Activated CD4-positive, alpha-beta T cell treated with anti-CD3 and anti-CD28 coated beads, Interleukin-2, amount 10 ng/mL, durations not matched to agents 7 days and 5 days (primary cell): ENCODE measurements around the gene MAP3K7CL. TPM values are rescaled to one million over a fixed set of nuclear protein-coding genes. Genes with fewer than 3 reads are reported as not detected.

Experiments used
- CTCF ChIA-PET: fragments of 350-600 bp; sonication (Branson Sonifier 250); formaldehyde crosslinking; loops from one replicate; lab custom pipeline; 2021; ENCODE audit warnings: antibody characterized with exemption; lab: Charles Lee
- POLR2A ChIA-PET: fragments of 350-600 bp; sonication (Branson Sonifier 250); formaldehyde crosslinking; loops from one replicate; lab custom pipeline; 2021; ENCODE audit warnings: antibody characterized with exemption; lab: Charles Lee
- DNase-seq: peaks from one replicate; pipeline ENCODE4 v3.0.0-alpha.2; 2020
- H3K27ac Mint-ChIP-seq: one replicate; pipeline ENCODE4 v1.8.0; 2021; ENCODE audit warnings: mild to moderate bottlenecking, moderate library complexity, mixed read lengths
- H3K27me3 Mint-ChIP-seq: one replicate; pipeline ENCODE4 v1.8.0; 2021; ENCODE audit warnings: mixed read lengths
- H3K36me3 Mint-ChIP-seq: one replicate; pipeline ENCODE4 v1.8.0; 2021; ENCODE audit warnings: low read depth, mixed read lengths
- H3K4me1 Mint-ChIP-seq: one replicate; pipeline ENCODE4 v1.8.0; 2021; ENCODE audit warnings: mixed read lengths
- H3K4me3 Mint-ChIP-seq: one replicate; pipeline ENCODE4 v1.8.0; 2021; ENCODE audit warnings: mild to moderate bottlenecking, moderate library complexity, mixed read lengths
- H3K9me3 Mint-ChIP-seq: one replicate; pipeline ENCODE4 v1.8.0; 2021; ENCODE audit warnings: mixed read lengths
- total RNA-seq, 2 experiments: library from RNA; stranded (reverse); gene quantifications; one replicate each; pipeline ENCODE4 v1.2.3, GENCODE V29; 2021

MAP3K7CL gene
- total RNA-seq = 1 to 10 TPM; 5.0 to 6.6 TPM

DNA sequence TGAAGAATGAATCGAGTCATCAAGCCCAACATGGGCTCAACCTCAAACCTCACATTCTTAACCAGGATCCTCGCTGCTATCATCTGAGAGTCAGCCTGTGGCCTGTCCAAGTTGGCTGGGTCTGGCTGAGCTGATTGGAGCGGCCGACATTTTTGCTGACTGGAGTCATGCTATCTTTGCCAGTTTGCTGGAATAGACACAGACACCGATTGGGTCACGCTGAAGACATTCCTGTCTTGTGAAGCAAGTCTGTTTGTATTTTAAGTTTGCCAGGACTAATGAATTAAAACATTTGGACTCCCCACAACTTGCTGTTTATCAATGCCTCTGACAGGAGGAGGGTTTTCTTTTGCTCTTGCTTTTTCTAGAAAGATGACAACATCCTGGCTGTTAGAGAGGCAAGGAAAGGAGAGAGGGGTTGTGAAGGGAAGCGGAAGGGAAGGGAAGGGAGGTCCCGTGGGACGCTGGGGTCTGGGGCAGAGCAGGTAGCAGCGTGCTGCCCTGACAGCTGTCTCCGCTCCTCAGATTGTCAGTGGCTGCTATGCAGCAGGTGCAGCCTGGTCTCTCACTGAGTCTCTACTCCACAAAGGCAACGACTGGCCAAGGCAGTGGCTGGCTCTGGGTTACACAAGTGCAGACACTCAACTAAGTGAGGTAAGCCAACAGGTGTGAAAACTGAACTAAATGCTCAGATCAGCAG, at the start of gene MAP3K7CL:
Gene MAP3K7CL (plus strand): TSS at position 375 of the 700 bp plus-strand sequence. CDS start 2,701 bp downstream, outside the sequence.
- ChIA-PET CTCF (interaction anchor here (1.2 kb wide), 1 partner anchor 10 kb away, joined by 3 read pairs; no protein-coding TSS in a partner anchor), POLR2A (no interaction called here)
- no peak within 1 kb of the TSS for H3K4me3 Mint-ChIP-seq
- no peak for DNase-seq
- H3K27ac Mint-ChIP-seq = no peak within 1 kb of the TSS
- H3K27me3 Mint-ChIP-seq = peaks cover 3% of the 10 kb centered on the region
- no peaks in the 10 kb centered on the region for H3K36me3 Mint-ChIP-seq
- H3K9me3 Mint-ChIP-seq = no peaks in the 10 kb centered on the region
- H3K4me1 Mint-ChIP-seq = no peaks in the 10 kb centered on the region

DNA sequence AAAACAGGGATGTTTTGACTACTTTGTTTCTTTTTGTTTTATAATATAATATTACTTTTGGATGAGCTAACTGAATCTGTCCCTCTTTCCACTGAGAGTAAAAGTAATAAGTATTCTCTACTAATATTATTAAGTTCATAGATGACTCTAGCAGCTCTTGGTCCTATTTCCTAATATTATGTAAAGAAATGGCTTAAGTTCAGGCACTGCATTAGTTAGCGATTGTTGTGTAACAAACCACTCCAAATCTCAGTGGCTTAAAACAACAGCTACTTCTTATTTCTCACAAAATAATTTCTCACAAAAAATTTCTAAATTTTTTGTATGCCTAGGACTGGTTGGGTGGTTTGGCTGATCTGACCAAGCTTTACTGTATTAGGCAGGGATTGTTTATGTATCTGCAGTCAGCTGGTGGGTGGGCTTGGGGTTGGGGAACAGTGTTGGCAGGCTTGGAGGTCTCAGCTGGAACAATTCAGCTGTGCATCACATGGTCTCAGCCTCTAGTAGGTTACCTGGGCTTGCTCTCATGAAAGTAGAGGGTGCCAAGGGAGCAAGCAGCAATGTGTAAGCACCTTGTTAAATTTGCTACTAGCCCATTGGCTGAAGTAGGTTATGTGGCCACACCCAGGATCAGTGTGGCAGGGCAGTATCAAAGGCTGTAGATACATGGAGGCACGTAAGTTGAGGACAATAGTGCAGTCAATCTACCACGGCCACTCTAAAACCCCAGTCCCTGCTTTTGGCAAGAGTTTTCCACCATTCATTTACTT, 48.2 kb upstream of the MAP3K7CL start:
- DNase-seq = no peak
- Mint-ChIP-seq H3K27ac (peak overlapping the region; percentile 52), H3K27me3 (no peaks in the 10 kb centered on the region), H3K36me3 (peaks cover 4% of the 10 kb centered on the region), H3K4me3 (no peak overlapping the region), H3K4me1 (peaks cover 34% of the 10 kb centered on the region), H3K9me3 (no peaks in the 10 kb centered on the region)
- ChIA-PET CTCF (no interaction called here), POLR2A (no interaction called here)

DNA sequence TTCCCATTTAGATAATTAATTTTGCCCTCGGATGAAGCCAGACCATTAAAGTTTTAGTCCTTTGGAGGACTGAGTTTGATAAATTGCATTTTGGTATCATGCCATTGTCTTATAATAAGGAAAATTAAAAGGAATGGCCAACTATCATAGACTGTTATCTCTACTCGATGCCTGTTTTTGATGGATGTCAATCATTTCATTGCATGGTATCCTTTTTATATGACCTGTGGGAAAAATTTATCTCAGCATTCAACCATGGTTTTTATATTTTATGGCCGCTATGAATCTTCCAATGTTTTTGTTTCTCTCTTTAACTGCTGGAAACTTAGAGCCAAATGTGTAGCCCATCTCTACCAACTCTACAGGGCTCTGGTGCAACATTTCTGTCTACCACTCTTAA, 47.1 kb upstream of the MAP3K7CL start:
- Mint-ChIP-seq H3K4me3 (no peak overlapping the region), H3K27ac (no peak overlapping the region), H3K36me3 (peaks cover 4% of the 10 kb centered on the region), H3K9me3 (no peaks in the 10 kb centered on the region), H3K27me3 (no peaks in the 10 kb centered on the region), H3K4me1 (peaks cover 33% of the 10 kb centered on the region)
- ChIA-PET CTCF (no interaction called here), POLR2A (no interaction called here)
- no peak for DNase-seq

DNA sequence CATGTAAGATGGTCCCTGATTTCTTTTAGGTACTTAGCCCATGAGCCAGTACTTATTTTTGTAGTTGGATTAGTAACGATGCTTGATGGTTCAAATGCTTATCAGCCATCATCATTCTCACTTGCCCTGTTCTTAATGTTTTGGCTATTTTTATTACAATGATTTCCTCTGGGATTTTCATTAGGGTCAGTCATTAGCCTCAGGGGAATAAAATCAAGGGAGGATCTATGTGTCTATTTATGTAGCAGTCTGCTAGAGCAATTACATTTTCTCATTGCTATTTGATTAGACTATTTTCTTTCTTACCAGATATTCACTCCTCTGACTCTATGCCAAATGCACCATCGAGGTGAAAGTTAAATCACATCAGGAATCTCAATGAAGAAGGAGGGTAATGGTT, 46.1 kb upstream of the MAP3K7CL start:
- no peak for DNase-seq
- H3K4me3 Mint-ChIP-seq = no peak overlapping the region
- CTCF ChIA-PET = no interaction called here
- no peaks in the 10 kb centered on the region for H3K9me3 Mint-ChIP-seq
- H3K36me3 Mint-ChIP-seq = peaks cover 4% of the 10 kb centered on the region
- H3K27me3 Mint-ChIP-seq = no peaks in the 10 kb centered on the region
- H3K4me1 Mint-ChIP-seq = peaks cover 23% of the 10 kb centered on the region
- POLR2A ChIA-PET = no interaction called here
- H3K27ac Mint-ChIP-seq = no peak overlapping the region

DNA sequence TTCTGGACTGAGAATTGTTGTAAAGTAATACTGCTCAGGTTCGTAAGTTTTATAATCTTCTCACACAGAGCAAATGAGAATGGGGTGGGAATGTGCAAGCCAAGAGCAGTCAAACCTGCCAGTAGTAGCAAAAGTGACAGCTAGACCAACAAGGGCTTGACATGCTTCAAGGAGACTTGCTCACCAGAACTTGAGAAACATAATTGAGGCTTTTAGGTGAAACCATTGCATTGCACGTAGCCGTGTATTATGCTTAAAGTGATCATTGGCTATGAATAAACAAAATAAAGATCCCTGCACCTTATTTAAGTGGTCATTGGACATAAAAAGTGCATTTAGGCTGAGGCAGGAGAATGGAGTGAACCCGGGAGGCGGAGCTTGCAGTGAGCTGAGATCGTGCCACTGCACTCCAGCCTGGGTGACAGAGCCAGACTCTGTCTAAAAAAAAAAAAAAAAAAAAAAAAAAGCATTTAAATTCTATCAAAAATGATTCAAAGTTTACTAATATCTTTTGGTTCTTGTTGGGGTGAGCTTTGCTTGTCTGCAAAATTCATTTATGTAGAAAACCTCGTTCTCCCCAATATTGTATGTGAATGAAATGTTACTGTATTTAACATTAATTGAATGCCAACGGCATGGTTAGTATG, 45.2 kb upstream of the MAP3K7CL start:
- no peaks in the 10 kb centered on the region for H3K36me3 Mint-ChIP-seq
- no peaks in the 10 kb centered on the region for H3K27me3 Mint-ChIP-seq
- no peak overlapping the region for H3K4me3 Mint-ChIP-seq
- ChIA-PET CTCF (no interaction called here), POLR2A (no interaction called here)
- H3K4me1 Mint-ChIP-seq = peaks cover 20% of the 10 kb centered on the region
- no peaks in the 10 kb centered on the region for H3K9me3 Mint-ChIP-seq
- DNase-seq = no peak
- H3K27ac Mint-ChIP-seq = no peak overlapping the region

DNA sequence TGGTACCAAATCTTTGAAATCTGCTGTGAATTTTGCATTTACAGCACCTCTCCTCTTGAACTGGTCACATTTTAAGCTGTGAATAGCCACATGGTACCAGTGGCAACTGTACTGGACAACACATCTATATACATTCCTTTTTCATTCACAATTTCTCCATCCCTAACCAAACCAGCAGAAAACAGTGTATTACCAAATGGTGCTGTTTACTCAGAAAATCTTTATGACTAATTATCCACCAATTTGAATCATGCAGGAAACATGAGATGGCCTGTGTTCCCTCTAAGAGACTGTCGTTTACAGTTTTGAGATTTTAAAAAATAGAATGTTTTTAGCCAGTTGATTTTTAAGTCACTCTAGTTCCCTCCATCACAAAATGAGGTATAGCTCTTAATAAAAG, 39.4 kb upstream of the MAP3K7CL start:
- POLR2A ChIA-PET = no interaction called here

DNA sequence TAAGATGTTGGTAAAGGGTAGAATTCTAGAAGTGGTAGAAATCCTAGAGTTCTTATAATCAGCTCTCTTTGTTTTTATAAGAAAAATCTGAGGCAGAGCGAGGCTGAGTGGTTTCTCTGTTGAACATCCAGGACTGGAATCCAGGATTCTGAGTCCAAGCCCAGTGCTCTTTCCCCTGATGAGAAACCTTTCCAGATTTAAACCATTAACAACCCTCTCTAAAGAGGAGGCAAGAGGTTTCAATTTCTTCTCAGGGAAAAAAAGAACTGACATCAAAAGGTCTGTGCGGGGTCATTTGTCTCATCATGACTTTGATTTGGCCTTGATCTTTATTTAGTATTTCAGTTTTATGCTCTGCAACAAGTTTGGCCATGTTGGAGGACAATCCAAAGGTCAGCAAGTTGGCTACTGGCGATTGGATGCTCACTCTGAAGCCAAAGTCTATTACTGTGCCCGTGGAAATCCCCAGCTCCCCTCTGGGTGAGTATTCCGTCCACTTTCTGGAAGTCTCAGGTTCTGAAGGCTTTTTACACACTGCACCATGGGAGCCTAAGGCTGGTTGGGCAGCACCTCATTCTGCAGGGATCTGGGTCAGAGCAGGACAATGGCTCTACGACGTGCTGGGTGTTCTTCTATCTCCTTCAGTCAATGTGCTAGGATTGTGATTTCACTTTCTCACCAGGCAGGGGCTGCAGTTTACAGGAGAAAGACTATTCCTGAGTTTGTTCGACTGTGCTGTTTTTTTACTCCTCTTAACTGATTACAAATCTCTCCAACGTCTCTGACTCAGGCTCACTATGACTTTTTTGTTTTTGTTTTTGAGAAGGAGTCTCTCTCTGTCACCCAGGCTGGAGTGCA, 38.1 kb upstream of the MAP3K7CL start:
- ChIA-PET CTCF (interaction anchor here (1.1 to 1.5 kb wide), 3 partner anchors 11 to 48 kb away, joined by 3 read pairs; no protein-coding TSS in a partner anchor), POLR2A (no interaction called here)
- H3K27me3 Mint-ChIP-seq = peaks cover 1% of the 10 kb centered on the region
- H3K4me3 Mint-ChIP-seq = no peak overlapping the region
- no peaks in the 10 kb centered on the region for H3K9me3 Mint-ChIP-seq
- no peak overlapping the region for H3K27ac Mint-ChIP-seq
- peaks cover 4% of the 10 kb centered on the region for H3K36me3 Mint-ChIP-seq
- DNase-seq = no peak
- peaks cover 12% of the 10 kb centered on the region for H3K4me1 Mint-ChIP-seq

More for the DNA sequence above, 39.4 kb upstream of the MAP3K7CL start:
- no peak overlapping the region for H3K4me3 Mint-ChIP-seq
- no peaks in the 10 kb centered on the region for H3K27me3 Mint-ChIP-seq
- H3K27ac Mint-ChIP-seq = no peak overlapping the region
- H3K9me3 Mint-ChIP-seq = no peaks in the 10 kb centered on the region
- no peak for DNase-seq
- H3K4me1 Mint-ChIP-seq = peaks cover 12% of the 10 kb centered on the region
- H3K36me3 Mint-ChIP-seq = peaks cover 4% of the 10 kb centered on the region
- CTCF ChIA-PET = interaction anchor here (1.4 kb wide), 1 partner anchor 103 kb away, joined by 3 read pairs; no protein-coding TSS in a partner anchor

- Mint-ChIP-seq H3K27ac (no peak overlapping the region), H3K4me3 (no peak overlapping the region), H3K36me3 (peaks cover 6% of the 10 kb centered on the region), H3K4me1 (peaks cover 5% of the 10 kb centered on the region), H3K27me3 (peaks cover 1% of the 10 kb centered on the region), H3K9me3 (no peaks in the 10 kb centered on the region)
- POLR2A ChIA-PET = interaction anchor here (0.7 kb wide), 1 partner anchor 205 kb away, joined by 3 read pairs; no protein-coding TSS in a partner anchor
- CTCF ChIA-PET = interaction anchor here (0.5 to 1.7 kb wide), 4 partner anchors 9 to 280 kb away, joined by 3 to 5 read pairs (median 4); no protein-coding TSS in a partner anchor
- DNase-seq = no peak
These were observed 34.0 kb upstream of the MAP3K7CL start for GRCh38 chr21:29096218-29097015.

GRCh38 chr21:29098156-29098555, 32.3 kb upstream of the MAP3K7CL start:
- H3K27ac Mint-ChIP-seq = no peak overlapping the region
- peaks cover 6% of the 10 kb centered on the region for H3K36me3 Mint-ChIP-seq
- H3K4me1 Mint-ChIP-seq = peaks cover 1% of the 10 kb centered on the region
- ChIA-PET POLR2A (no interaction called here), CTCF (interaction anchor here (1.4 to 1.5 kb wide), 2 partner anchors 18 to 136 kb away, joined by 4 read pairs; no protein-coding TSS in a partner anchor)
- H3K27me3 Mint-ChIP-seq = peaks cover 1% of the 10 kb centered on the region
- no peak for DNase-seq
- no peaks in the 10 kb centered on the region for H3K9me3 Mint-ChIP-seq
- H3K4me3 Mint-ChIP-seq = no peak overlapping the region

GRCh38 chr21:29102791-29103257, 27.6 kb upstream of the MAP3K7CL start:
- H3K9me3 Mint-ChIP-seq = no peaks in the 10 kb centered on the region
- H3K4me3 Mint-ChIP-seq = no peak overlapping the region
- POLR2A ChIA-PET = no interaction called here
- peaks cover 1% of the 10 kb centered on the region for H3K4me1 Mint-ChIP-seq
- no peak overlapping the region for H3K27ac Mint-ChIP-seq
- no peak for DNase-seq
- CTCF ChIA-PET = interaction anchor here (0.7 to 1.0 kb wide), 2 partner anchors 10 to 13 kb away, joined by 3 to 4 read pairs; no protein-coding TSS in a partner anchor
- no peaks in the 10 kb centered on the region for H3K27me3 Mint-ChIP-seq
- H3K36me3 Mint-ChIP-seq = peaks cover 4% of the 10 kb centered on the region

- Mint-ChIP-seq H3K36me3 (peaks cover 4% of the 10 kb centered on the region), H3K27me3 (no peaks in the 10 kb centered on the region), H3K9me3 (no peaks in the 10 kb centered on the region), H3K4me1 (peaks cover 1% of the 10 kb centered on the region), H3K4me3 (no peak overlapping the region), H3K27ac (peak overlapping the region; percentile 50)
- ChIA-PET POLR2A (no interaction called here), CTCF (interaction anchor here (0.8 to 1.8 kb wide), 5 partner anchors 8 to 77 kb away, joined by 3 to 5 read pairs (median 4); no protein-coding TSS in a partner anchor)
- no peak for DNase-seq
These were observed 26.2 kb upstream of the MAP3K7CL start for GRCh38 chr21:29104239-29104708.
